Astrocyte of the spinal cord (primary cell): Measurements from ENCODE around the gene ZDBF2.
"Not testable (repeated sequence)": the region's sequence is repeated elsewhere in the genome, so short reads cannot be mapped to it uniquely, and the experiment has no call there.

Experiments used
- DNase-seq: peaks from one replicate; pipeline ENCODE4 v3.0.0; 2011; ENCODE audit warnings: low read depth, low spot score
- H3K4me3 ChIP-seq: 2 replicates; pipeline ENCODE4 v1.5.1; 2011; ENCODE audit warnings: low read depth, mild to moderate bottlenecking, low read length, moderate library complexity
- in situ Hi-C: cut with HindIII; loops from 2 replicates; pipeline ENCODE4 v1.10.0; 2017; ENCODE audit warnings: low sequenced_read_pairs
- TF ChIP-seq, protein P1 (sequence below): IDR thresholded peaks from 2 replicates; pipeline ENCODE4 v1.5.1; 2012; ENCODE audit warnings: low read depth, mild to moderate bottlenecking, low read length, inconsistent platforms

Gene ZDBF2

DNA sequence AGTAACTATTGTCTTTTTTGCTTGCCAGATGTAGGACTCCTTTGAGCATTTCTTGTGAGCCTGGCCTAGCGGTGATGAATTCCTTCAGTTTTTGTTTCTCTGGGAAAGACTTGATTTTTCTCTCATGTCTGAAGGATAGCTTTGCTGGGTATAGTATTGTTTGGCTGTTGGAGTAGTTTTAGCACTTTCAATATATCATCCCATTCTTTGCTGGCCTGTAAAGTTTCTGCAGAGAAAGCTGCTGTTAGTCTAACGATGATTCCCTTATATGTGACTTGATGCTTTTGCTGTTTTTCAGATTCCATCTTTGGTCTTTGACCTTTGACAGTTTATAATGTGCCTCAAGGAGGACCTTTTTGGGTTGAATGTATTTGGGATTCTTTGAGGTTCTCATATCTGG is 12.7 kb downstream of the ZDBF2 start:
- H3K4me3 ChIP-seq = no peak overlapping the region
- TF ChIP-seq, protein P1, sequence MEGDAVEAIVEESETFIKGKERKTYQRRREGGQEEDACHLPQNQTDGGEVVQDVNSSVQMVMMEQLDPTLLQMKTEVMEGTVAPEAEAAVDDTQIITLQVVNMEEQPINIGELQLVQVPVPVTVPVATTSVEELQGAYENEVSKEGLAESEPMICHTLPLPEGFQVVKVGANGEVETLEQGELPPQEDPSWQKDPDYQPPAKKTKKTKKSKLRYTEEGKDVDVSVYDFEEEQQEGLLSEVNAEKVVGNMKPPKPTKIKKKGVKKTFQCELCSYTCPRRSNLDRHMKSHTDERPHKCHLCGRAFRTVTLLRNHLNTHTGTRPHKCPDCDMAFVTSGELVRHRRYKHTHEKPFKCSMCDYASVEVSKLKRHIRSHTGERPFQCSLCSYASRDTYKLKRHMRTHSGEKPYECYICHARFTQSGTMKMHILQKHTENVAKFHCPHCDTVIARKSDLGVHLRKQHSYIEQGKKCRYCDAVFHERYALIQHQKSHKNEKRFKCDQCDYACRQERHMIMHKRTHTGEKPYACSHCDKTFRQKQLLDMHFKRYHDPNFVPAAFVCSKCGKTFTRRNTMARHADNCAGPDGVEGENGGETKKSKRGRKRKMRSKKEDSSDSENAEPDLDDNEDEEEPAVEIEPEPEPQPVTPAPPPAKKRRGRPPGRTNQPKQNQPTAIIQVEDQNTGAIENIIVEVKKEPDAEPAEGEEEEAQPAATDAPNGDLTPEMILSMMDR = no peak
- in situ Hi-C loops = no loop called here
- DNase-seq = no peak

DNA sequence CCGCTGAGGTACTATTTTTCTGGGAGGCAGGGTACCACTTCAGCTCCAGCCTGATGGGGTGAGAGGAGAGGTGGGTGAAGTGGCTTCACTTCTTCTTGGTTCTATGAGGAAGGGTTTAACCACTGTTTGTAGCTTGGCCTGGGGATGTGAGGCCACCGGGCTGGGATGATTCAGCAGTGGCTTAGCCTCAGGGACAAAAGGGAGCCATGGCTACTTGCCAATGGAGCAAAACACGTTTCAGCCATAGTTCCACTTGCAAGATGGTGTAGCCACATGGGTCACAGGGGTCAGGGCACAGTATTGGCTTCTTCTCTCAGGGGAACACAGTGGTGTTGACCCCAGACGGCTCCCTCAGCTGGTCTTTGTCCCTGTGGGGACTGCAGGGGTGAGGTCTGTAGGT is 14.9 kb downstream of the ZDBF2 start:
- no peak for DNase-seq
- in situ Hi-C loops = no loop called here
- TF ChIP-seq, protein P1 = no peak
- no peak overlapping the region for H3K4me3 ChIP-seq

DNA sequence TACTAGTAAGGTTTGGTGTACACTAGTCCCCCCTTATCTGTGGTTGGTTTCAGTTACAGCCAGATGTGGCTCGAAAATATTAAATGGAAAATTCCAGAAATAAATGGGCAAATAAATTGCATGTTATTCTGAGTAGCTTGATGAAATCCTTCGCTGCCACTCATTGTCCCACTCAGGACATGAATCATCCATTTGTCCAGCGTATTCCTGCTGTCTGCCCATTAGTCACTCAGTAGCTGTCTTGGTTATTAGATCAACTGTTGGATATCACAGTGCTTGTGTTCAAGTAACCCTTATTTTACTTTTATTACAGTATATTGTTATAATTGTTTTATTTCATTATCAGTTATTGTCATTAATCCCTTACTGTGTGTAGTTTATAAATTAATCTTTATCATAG is 21.7 kb downstream of the ZDBF2 start:
- no peak for DNase-seq
- TF ChIP-seq, protein P1 = no peak
- no peak overlapping the region for H3K4me3 ChIP-seq
- in situ Hi-C loops = no loop called here

- DNase-seq, H3K4me3 ChIP-seq, in situ Hi-C loops: not testable (repeated sequence)
Observed at GRCh38 chr2:206299608-206300007, 25.1 kb downstream of the ZDBF2 start.

- H3K4me3 ChIP-seq = no peak overlapping the region
- TF ChIP-seq, protein P1 = no peak
- in situ Hi-C loops = no loop called here
- no peak for DNase-seq
Observed at GRCh38 chr2:206305523-206306245, 31.2 kb downstream of the ZDBF2 start.

GRCh38 chr2:206311026-206311425 is 36.6 kb downstream of the ZDBF2 start:
- no peak for DNase-seq
- TF ChIP-seq, protein P1 = no peak
- in situ Hi-C loops = no loop called here
- no peak overlapping the region for H3K4me3 ChIP-seq

GRCh38 chr2:206316141-206316540 is 41.7 kb downstream of the ZDBF2 start:
- in situ Hi-C loops = no loop called here
- TF ChIP-seq, protein P1 = no peak
- no peak for DNase-seq
- no peak overlapping the region for H3K4me3 ChIP-seq
